PFSK-1 (cell line): ENCODE data around the gene RBCK1.

Experiments used
- POLR2AphosphoS5 ChIP-seq: IDR thresholded peaks from 2 replicates; pipeline ENCODE4 v1.6.1; 2012; ENCODE audit warnings: low read depth, mild to moderate bottlenecking, control low read depth, low read length, moderate library complexity
- TAF1 ChIP-seq: IDR thresholded peaks from 2 replicates; pipeline ENCODE4 v1.6.1; 2012; ENCODE audit warnings: low read length, control low read depth, borderline replicate concordance; ENCODE audit not compliant: insufficient read depth

DNA sequence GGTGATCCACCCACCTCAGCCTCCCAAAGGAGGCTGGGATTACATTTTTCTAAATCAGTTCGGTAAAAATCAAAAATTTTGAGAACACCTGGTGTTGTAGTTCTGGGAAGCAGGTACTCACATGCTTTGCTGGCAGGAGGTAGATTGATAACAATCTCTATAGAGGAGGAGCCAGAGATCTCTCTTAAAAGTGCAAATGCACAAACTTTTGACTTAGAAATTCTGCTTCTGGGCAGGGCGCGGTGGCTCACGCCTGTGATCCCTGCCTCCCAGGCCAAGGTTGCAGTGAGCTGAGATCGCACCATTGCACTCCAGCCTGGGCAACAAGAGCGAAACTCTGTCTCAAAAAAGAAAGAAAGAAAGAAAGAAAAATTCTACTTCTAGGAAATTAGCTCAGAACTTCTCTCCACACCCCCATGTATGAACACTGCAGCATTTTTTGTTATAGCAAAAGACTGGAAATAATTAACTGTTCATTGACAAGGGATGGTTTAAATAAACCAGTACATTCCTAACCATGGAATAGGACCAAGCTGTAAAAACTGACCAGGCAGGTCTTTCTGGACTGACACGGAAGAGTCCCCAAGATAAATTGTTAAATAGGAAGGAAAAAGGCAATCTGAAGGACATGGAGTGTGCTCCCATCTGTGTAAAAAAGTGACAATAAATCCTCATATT, 41.9 kb upstream of the RBCK1 start:
- TF ChIP-seq TAF1 (no peak), POLR2AphosphoS5 (no peak)
